ENCODE data around the gene CORO2B.

The CORO2B gene

DNA sequence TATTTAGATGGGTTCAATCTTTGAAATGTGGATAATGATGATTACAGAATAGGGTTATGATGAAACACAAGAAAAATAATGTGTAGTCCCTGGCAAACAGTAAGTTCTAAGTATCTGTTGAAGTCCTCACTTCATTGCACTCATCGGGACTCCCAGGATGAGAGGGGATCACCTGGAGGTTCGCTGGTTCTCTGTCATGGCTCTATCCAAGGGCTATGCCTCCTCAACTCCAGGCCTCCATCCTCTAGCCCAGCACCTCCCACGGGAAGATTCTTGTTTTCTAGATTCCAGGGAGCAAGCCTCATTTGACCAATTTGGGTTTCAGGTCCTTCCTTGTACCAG is 196.4 kb downstream of the CORO2B start:
- no peak overlapping the region for H3K4me3 ChIP-seq (ENCODE audit: control insufficient read depth in 1 of 7, extremely low read depth in 1 of 7, insufficient read depth in 4 of 7, low read depth in 2 of 7, low read length in 6 of 7)
- POLR2A ChIA-PET, result no interaction called here
- no peak for DNase-seq
- peaks cover 4 to 23% (median 14%) of the 10 kb centered on the region in 4 experiments for H3K36me3 ChIP-seq (ENCODE audit: control insufficient read depth in 4 of 4, insufficient read depth in 4 of 4, low read length in 3 of 4)
- H3K4me1 ChIP-seq (ENCODE audit: control extremely low read depth in 1 of 4, control insufficient read depth in 4 of 4, insufficient read depth in 4 of 4, low read length in 3 of 4), result peaks cover 0 to 18% (median 4%) of the 10 kb centered on the region in 4 experiments
- WGBS (ENCODE audit: insufficient coverage), result 100% methylated on average over 3 of the region's 3 CpGs
- CTCF ChIA-PET, result interaction anchor here (1.0 to 1.8 kb wide), 2 partner anchors 10 kb away, joined by 3 to 4 read pairs; no protein-coding TSS in a partner anchor
- no peak overlapping the region for H3K27ac ChIP-seq (ENCODE audit: insufficient read depth in 1 of 2, low read depth in 1 of 2, low read length in 2 of 2, poor library complexity in 1 of 2, severe bottlenecking in 2 of 2)
- H3K27me3 ChIP-seq (replicated peaks in 2 of 5; ENCODE audit: control insufficient read depth in 4 of 5, insufficient read depth in 5 of 5, low read length in 4 of 5), result no peaks in the 10 kb centered on the region
- peaks cover 0 to 4% (median 0%) of the 10 kb centered on the region in 5 experiments for H3K9me3 ChIP-seq (ENCODE audit: control extremely low read depth in 1 of 5, control insufficient read depth in 4 of 5, insufficient read depth in 2 of 5, low read depth in 1 of 5, low read length in 4 of 5)

DNA sequence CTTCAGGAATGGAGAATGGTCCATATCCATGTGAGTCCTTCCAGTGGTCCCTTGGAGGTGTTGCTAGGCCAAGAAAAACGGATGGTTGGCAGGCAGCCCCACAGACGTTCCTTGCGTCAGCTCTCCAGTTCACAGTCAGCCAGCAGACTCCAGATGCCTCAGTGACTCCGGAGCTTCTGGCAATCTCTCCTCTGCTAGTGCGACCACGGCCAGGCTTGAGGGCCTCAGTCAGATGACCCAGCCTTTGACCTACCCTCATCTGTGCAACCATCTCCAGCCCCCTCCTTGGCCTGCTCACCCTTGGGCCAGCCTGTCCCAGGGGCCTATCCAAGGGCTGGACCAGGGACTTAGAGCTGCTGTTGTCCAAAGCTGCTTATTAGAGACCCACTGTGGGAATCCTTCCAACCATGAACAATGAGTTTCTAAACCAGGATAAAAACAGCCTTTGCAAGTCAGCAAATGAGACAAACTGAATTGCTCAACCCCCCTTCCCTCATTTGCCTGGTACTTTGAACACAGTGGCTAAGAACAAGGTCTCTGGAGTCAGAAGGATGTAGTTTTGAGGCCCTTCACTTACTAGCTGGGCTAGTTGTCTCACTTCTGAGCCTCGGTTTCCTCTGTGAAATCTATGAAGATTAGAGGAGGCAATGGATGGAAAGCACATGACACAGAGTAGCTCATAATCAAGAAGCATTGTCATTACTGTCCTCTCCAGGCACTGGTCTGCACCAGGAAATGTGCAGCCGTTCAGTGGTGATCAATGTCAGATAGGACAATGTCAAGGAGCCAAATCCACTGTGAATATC is 197.1 kb downstream of the CORO2B start:
- H3K27ac ChIP-seq (ENCODE audit: insufficient read depth in 1 of 2, low read depth in 1 of 2, low read length in 2 of 2, poor library complexity in 1 of 2, severe bottlenecking in 2 of 2), result no peak overlapping the region
- no peak for DNase-seq
- 92% methylated on average over 6 of the region's 8 CpGs for WGBS (ENCODE audit: insufficient coverage)
- peaks cover 6 to 30% (median 18%) of the 10 kb centered on the region in 4 experiments for H3K36me3 ChIP-seq (ENCODE audit: control insufficient read depth in 4 of 4, insufficient read depth in 4 of 4, low read length in 3 of 4)
- POLR2A ChIA-PET, result no interaction called here
- CTCF ChIA-PET, result interaction anchor here (1.0 kb wide), 1 partner anchor 10 kb away, joined by 3 read pairs; no protein-coding TSS in a partner anchor
- H3K4me3 ChIP-seq (ENCODE audit: control insufficient read depth in 1 of 7, extremely low read depth in 1 of 7, insufficient read depth in 4 of 7, low read depth in 2 of 7, low read length in 6 of 7), result no peak overlapping the region
- H3K4me1 ChIP-seq (ENCODE audit: control extremely low read depth in 1 of 4, control insufficient read depth in 4 of 4, insufficient read depth in 4 of 4, low read length in 3 of 4), result peaks cover 4 to 19% (median 6%) of the 10 kb centered on the region in 4 experiments
- H3K9me3 ChIP-seq (ENCODE audit: control extremely low read depth in 1 of 5, control insufficient read depth in 4 of 5, insufficient read depth in 2 of 5, low read depth in 1 of 5, low read length in 4 of 5), result peaks cover 0 to 4% (median 0%) of the 10 kb centered on the region in 5 experiments
- no peaks in the 10 kb centered on the region for H3K27me3 ChIP-seq (replicated peaks in 2 of 5; ENCODE audit: control insufficient read depth in 4 of 5, insufficient read depth in 5 of 5, low read length in 4 of 5)

DNA sequence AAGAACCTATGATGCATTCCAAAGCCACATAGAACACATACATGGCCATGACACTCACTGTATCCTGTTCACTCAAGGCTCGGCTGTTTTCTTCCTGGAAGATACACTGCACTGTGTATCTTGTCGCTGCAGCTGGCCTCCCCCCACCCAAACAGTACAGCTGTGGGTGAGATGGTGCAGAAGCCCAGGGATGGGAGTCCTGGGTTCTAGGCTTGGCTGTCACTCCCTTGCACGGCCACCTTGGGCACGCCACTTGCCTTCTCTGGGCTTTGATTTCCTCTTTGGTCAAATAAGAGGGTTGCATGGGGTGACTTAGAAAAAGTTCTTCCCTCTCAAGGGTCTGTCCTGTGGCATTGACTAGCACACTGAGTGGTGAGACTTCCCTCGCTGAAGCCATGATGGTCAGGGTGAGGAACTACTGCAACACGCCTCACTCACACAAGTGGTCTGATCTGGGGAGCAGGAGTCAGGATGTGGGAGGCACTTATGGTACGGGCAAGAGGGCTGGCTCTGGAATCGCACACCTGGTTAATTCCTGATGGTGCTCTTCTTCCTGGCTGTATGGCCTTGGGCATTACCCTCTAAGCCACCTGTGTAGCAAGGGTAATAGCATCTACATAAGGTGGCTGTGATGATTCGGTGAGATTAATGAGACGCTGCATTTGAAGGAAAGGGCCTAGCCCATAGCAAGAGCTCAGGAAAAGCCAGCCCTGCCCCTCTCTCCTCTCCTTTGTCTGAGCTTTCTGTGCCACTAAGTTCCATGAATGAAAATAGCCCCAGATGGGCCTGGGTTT is 197.9 kb downstream of the CORO2B start:
- ChIA-PET CTCF (interaction anchor here (0.6 to 1.0 kb wide), 2 partner anchors 9 to 677 kb away, joined by 3 read pairs; no protein-coding TSS in a partner anchor), POLR2A (no interaction called here)
- Histone ChIP-seq H3K27me3 (replicated peaks in 2 of 5; ENCODE audit: control insufficient read depth in 4 of 5, insufficient read depth in 5 of 5, low read length in 4 of 5) (no peaks in the 10 kb centered on the region), H3K36me3 (ENCODE audit: control insufficient read depth in 4 of 4, insufficient read depth in 4 of 4, low read length in 3 of 4) (peaks cover 6 to 31% (median 18%) of the 10 kb centered on the region in 4 experiments), H3K9me3 (ENCODE audit: control extremely low read depth in 1 of 5, control insufficient read depth in 4 of 5, insufficient read depth in 2 of 5, low read depth in 1 of 5, low read length in 4 of 5) (peaks cover 0 to 4% (median 0%) of the 10 kb centered on the region in 5 experiments), H3K4me3 (ENCODE audit: control insufficient read depth in 1 of 7, extremely low read depth in 1 of 7, insufficient read depth in 4 of 7, low read depth in 2 of 7, low read length in 6 of 7) (no peak overlapping the region), H3K27ac (ENCODE audit: insufficient read depth in 1 of 2, low read depth in 1 of 2, low read length in 2 of 2, poor library complexity in 1 of 2, severe bottlenecking in 2 of 2) (no peak overlapping the region), H3K4me1 (ENCODE audit: control extremely low read depth in 1 of 4, control insufficient read depth in 4 of 4, insufficient read depth in 4 of 4, low read length in 3 of 4) (peaks cover 4 to 22% (median 12%) of the 10 kb centered on the region in 4 experiments)
- DNase-seq, result no peak
- 96% methylated on average over 9 of the region's 10 CpGs for WGBS (ENCODE audit: insufficient coverage)

Measured in common myeloid progenitor, CD34-positive (primary cell).